MM.1S (cell line): ENCODE measurements around the gene POLR3E.

Experiments
- DNase-seq: peaks from one replicate; pipeline ENCODE4 v3.0.0-alpha.2; 2015
- H2AFZ ChIP-seq: fragments of 300-600 bp; sonication (generic); 2 replicates; pipeline ENCODE4 v1.6.0; 2016; ENCODE audit warnings: antibody characterized with exemption, low read length
- H3F3A ChIP-seq: fragments of 300-600 bp; sonication (generic); 2 replicates; pipeline ENCODE4 v1.6.1; 2016; ENCODE audit warnings: mild to moderate bottlenecking, antibody characterized with exemption, low read length, moderate library complexity, mixed read lengths; ENCODE audit not compliant: insufficient read depth
- H3K27ac ChIP-seq: fragments of 300-600 bp; sonication (generic); 2 replicates; pipeline ENCODE4 v1.5.1; 2016; ENCODE audit warnings: mild to moderate bottlenecking, low read length
- H3K27me3 ChIP-seq: fragments of 300-600 bp; sonication (generic); replicated peaks from 2 replicates; pipeline ENCODE4 v1.6.0; 2016; ENCODE audit warnings: low read length; ENCODE audit not compliant: insufficient read depth
- H3K36me3 ChIP-seq: fragments of 300-600 bp; sonication (generic); replicated peaks from 2 replicates; pipeline ENCODE4 v1.6.1; 2016; ENCODE audit warnings: mild to moderate bottlenecking, low read length, mixed read lengths; ENCODE audit not compliant: insufficient read depth
- H3K4me1 ChIP-seq: fragments of 300-600 bp; sonication (generic); 2 replicates; pipeline ENCODE4 v1.6.1; 2016; ENCODE audit warnings: low read length, mixed read lengths
- H3K4me2 ChIP-seq: fragments of 300-600 bp; sonication (generic); 2 replicates; pipeline ENCODE4 v1.6.0; 2016; ENCODE audit warnings: low read depth, low read length
- H3K4me3 ChIP-seq: fragments of 300-600 bp; sonication (generic); 2 replicates; pipeline ENCODE4 v1.5.1; 2016; ENCODE audit warnings: low read length, mixed read lengths
- H3K79me2 ChIP-seq: fragments of 300-600 bp; sonication (generic); 2 replicates; pipeline ENCODE4 v1.6.1; 2016; ENCODE audit warnings: mixed run types, low read length, mixed read lengths
- H3K9ac ChIP-seq: fragments of 300-600 bp; sonication (generic); 2 replicates; pipeline ENCODE4 v1.6.1; 2016; ENCODE audit warnings: low read length, mixed read lengths
- H3K9me2 ChIP-seq: fragments of 300-600 bp; sonication (generic); replicated peaks from 2 replicates; pipeline ENCODE4 v1.6.1; 2016; ENCODE audit warnings: mild to moderate bottlenecking, low read length, mixed read lengths; ENCODE audit not compliant: insufficient read depth
- H3K9me3 ChIP-seq: fragments of 300-600 bp; sonication (generic); replicated peaks from 2 replicates; pipeline ENCODE4 v1.6.1; 2016; ENCODE audit warnings: mild to moderate bottlenecking, low read length, mixed read lengths; ENCODE audit not compliant: insufficient read depth
- H4K20me1 ChIP-seq: fragments of 300-600 bp; sonication (generic); 2 replicates; pipeline ENCODE4 v1.6.1; 2016; ENCODE audit warnings: mild to moderate bottlenecking, low read length, moderate library complexity, mixed read lengths; ENCODE audit not compliant: insufficient read depth
- CTCF ChIP-seq: fragments of 300-600 bp; sonication (generic); IDR thresholded peaks from 2 replicates; pipeline ENCODE4 v1.5.1; 2016; ENCODE audit warnings: antibody characterized with exemption, low read length, mixed read lengths
- EZH2 ChIP-seq: fragments of 300-600 bp; sonication (generic); optimal IDR thresholded peaks from 2 replicates; pipeline ENCODE3; 2017; ENCODE audit warnings: low read depth, mild to moderate bottlenecking, antibody characterized with exemption, low read length, mixed read lengths
- EZH2phosphoT487 ChIP-seq: fragments of 300-600 bp; sonication (generic); IDR thresholded peaks from 2 replicates; pipeline ENCODE4 v1.6.1; 2018; ENCODE audit warnings: antibody characterized with exemption, low read length

POLR3E gene, protein sequence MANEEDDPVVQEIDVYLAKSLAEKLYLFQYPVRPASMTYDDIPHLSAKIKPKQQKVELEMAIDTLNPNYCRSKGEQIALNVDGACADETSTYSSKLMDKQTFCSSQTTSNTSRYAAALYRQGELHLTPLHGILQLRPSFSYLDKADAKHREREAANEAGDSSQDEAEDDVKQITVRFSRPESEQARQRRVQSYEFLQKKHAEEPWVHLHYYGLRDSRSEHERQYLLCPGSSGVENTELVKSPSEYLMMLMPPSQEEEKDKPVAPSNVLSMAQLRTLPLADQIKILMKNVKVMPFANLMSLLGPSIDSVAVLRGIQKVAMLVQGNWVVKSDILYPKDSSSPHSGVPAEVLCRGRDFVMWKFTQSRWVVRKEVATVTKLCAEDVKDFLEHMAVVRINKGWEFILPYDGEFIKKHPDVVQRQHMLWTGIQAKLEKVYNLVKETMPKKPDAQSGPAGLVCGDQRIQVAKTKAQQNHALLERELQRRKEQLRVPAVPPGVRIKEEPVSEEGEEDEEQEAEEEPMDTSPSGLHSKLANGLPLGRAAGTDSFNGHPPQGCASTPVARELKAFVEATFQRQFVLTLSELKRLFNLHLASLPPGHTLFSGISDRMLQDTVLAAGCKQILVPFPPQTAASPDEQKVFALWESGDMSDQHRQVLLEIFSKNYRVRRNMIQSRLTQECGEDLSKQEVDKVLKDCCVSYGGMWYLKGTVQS

DNA sequence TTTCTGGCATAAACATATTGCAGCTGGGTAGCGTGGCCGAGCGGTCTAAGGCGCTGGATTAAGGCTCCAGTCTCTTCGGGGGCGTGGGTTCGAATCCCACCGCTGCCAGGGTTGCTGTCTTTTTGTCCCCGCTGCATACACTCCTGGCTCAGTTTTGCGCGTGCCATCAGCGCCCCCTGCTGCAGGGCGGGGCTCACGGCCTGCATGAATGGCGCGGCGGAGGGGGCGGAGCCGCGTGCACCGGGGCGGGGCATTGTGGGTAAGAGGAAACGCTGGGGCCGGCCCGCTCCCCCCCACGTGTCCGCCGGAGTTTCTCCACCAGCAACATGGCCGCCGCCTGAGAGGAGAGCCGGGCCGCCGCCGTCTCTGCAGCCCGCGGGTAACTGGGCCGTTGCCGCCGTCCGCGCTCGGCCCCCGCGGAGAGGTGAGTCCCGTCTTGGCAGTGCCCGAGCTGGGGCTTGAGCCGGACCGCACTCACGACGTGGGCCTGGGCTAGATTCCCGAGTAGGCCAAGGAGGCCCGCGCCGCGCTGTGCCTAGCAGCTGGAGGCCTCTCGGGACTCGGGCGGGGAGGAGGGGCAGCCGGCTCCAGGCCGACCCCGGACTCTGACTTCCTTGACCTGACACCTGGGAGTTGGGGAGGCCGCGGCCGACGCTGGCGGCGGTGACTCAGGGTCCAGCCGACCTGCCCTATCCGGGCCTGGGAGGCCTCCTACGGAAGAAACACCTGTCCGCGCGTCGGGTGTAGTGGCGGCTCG, at the start of gene POLR3E:
Gene POLR3E, plus strand, starts transcription at position 296 of the 757 bp plus-strand sequence. CDS start 5,560 bp downstream, outside the sequence.
- H3F3A ChIP-seq, result peaks cover 21% of the 10 kb centered on the region
- peaks cover 50% of the 10 kb centered on the region for H3K79me2 ChIP-seq
- peak; percentile 98 for DNase-seq
- peak within 1 kb of the TSS; percentile 96 for H3K4me3 ChIP-seq
- peak within 1 kb of the TSS; percentile 100 for H3K9ac ChIP-seq
- peaks cover 17% of the 10 kb centered on the region; the same call in 1 of the 2 replicates for H4K20me1 ChIP-seq
- H3K27ac ChIP-seq, result peak within 1 kb of the TSS; percentile 99
- TF ChIP-seq CTCF (peak; percentile 87), EZH2 (no peak)
- no peaks in the 10 kb centered on the region for H3K27me3 ChIP-seq
- H3K9me3 ChIP-seq, result no peaks in the 10 kb centered on the region
- no peaks in the 10 kb centered on the region for H3K36me3 ChIP-seq
- peak within 1 kb of the TSS; percentile 67 for H3K4me2 ChIP-seq
- H3K4me1 ChIP-seq, result peaks cover 7% of the 10 kb centered on the region; the same call in 1 of the 2 replicates
- no peaks in the 10 kb centered on the region for H3K9me2 ChIP-seq
- H2AFZ ChIP-seq, result peak within 1 kb of the TSS; percentile 76

- H3K4me1 ChIP-seq, result no peaks in the 10 kb centered on the region
- no peaks in the 10 kb centered on the region for H3K79me2 ChIP-seq
- H2AFZ ChIP-seq, result no peak overlapping the region
- no peak for TF ChIP-seq EZH2
- TF ChIP-seq EZH2phosphoT487, result no peak
- no peak for TF ChIP-seq CTCF
- no peak overlapping the region for H3K9ac ChIP-seq
- H3F3A ChIP-seq, result no peaks in the 10 kb centered on the region
- no peak overlapping the region for H3K4me3 ChIP-seq
- H3K4me2 ChIP-seq, result no peak overlapping the region
- no peaks in the 10 kb centered on the region for H3K36me3 ChIP-seq
- no peaks in the 10 kb centered on the region for H3K9me3 ChIP-seq
- no peaks in the 10 kb centered on the region for H3K27me3 ChIP-seq
- no peak for DNase-seq
- H4K20me1 ChIP-seq, result no peaks in the 10 kb centered on the region
- H3K27ac ChIP-seq, result no peak overlapping the region
- H3K9me2 ChIP-seq, result no peaks in the 10 kb centered on the region
Measured at GRCh38 chr16:22250522-22250921, 46.7 kb upstream of the POLR3E start.

DNA sequence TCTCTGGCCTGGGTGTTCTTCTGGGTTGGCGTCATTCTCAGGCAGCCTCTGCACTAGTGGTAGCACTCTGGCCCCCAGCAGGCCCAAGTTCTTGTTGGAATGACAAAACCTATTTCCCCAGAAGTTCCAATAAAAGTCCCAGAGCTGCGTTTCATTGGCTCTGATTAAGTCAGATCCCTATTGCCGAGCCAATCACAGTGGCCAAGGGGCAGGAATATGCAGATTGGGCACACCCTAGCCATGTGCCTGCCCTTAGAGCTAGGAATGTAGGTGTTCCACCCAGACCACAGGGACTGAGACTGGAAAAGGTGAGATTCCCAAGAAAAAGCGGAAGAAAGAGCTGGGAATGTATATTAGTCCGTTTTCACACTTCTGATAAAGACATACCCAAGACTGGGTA, 44.9 kb upstream of the POLR3E start:
- Histone ChIP-seq H3K27me3 (no peaks in the 10 kb centered on the region), H3K9me3 (no peaks in the 10 kb centered on the region), H3K4me3 (no peak overlapping the region), H3K27ac (no peak overlapping the region), H3F3A (no peaks in the 10 kb centered on the region), H3K9ac (no peak overlapping the region), H4K20me1 (no peaks in the 10 kb centered on the region), H3K4me2 (no peak overlapping the region), H3K9me2 (no peaks in the 10 kb centered on the region), H3K79me2 (no peaks in the 10 kb centered on the region), H3K36me3 (no peaks in the 10 kb centered on the region), H3K4me1 (no peaks in the 10 kb centered on the region), H2AFZ (no peak overlapping the region)
- DNase-seq, result no peak
- TF ChIP-seq CTCF (no peak), EZH2phosphoT487 (no peak), EZH2 (no peak)
